ENCODE results near the gene GUCA2A.

The GUCA2A gene

DNA sequence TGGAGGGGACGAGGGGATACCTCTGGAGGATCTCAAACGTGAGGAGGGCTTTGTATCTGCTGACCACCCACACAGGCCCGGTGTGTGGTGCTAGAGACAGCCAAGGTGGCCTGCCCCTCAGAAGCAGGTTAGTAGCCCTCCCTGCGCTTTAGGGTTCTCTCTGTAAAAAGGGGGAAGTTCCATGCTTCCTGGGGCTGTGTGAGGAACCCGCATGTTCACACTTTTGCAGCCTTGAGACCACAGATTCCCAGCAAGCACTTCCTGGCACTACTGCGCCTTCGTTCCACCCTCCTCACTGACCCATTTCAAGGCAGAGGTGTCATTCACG lies 19.2 kb downstream of the GUCA2A start:
- H3K4me1 ChIP-seq (ENCODE audit: control insufficient read depth in 1 of 2, insufficient read depth in 1 of 2, low read depth in 1 of 2, low read length in 1 of 2), result no peaks in the 10 kb centered on the region
- no peaks in the 10 kb centered on the region for H3K9me3 ChIP-seq
- no peak overlapping the region for H3K27ac ChIP-seq
- TF ChIP-seq, protein P1, sequence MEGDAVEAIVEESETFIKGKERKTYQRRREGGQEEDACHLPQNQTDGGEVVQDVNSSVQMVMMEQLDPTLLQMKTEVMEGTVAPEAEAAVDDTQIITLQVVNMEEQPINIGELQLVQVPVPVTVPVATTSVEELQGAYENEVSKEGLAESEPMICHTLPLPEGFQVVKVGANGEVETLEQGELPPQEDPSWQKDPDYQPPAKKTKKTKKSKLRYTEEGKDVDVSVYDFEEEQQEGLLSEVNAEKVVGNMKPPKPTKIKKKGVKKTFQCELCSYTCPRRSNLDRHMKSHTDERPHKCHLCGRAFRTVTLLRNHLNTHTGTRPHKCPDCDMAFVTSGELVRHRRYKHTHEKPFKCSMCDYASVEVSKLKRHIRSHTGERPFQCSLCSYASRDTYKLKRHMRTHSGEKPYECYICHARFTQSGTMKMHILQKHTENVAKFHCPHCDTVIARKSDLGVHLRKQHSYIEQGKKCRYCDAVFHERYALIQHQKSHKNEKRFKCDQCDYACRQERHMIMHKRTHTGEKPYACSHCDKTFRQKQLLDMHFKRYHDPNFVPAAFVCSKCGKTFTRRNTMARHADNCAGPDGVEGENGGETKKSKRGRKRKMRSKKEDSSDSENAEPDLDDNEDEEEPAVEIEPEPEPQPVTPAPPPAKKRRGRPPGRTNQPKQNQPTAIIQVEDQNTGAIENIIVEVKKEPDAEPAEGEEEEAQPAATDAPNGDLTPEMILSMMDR (IDR thresholded peaks at IDR 0.05), result no peak
- H3K27me3 ChIP-seq, result peaks cover 33% of the 10 kb centered on the region
- H3K4me3 ChIP-seq (ENCODE audit: low read depth in 1 of 2, low read length in 1 of 2), result no peak overlapping the region
- no peaks in the 10 kb centered on the region for H3K36me3 ChIP-seq

- TF ChIP-seq, protein P1 (IDR thresholded peaks at IDR 0.05), result no peak
- Histone ChIP-seq H3K27me3 (peaks cover 33% of the 10 kb centered on the region), H3K27ac (no peak overlapping the region), H3K4me3 (ENCODE audit: low read depth in 1 of 2, low read length in 1 of 2) (no peak overlapping the region), H3K4me1 (ENCODE audit: control insufficient read depth in 1 of 2, insufficient read depth in 1 of 2, low read depth in 1 of 2, low read length in 1 of 2) (no peaks in the 10 kb centered on the region), H3K36me3 (no peaks in the 10 kb centered on the region), H3K9me3 (no peaks in the 10 kb centered on the region)
These were observed 19.7 kb downstream of the GUCA2A start for GRCh38 chr1:42144711-42145388.

GRCh38 chr1:42143896-42144710 lies 20.4 kb downstream of the GUCA2A start:
- Histone ChIP-seq H3K9me3 (no peaks in the 10 kb centered on the region), H3K36me3 (no peaks in the 10 kb centered on the region), H3K27me3 (peaks cover 33% of the 10 kb centered on the region), H3K4me3 (ENCODE audit: low read depth in 1 of 2, low read length in 1 of 2) (no peak overlapping the region), H3K27ac (no peak overlapping the region), H3K4me1 (ENCODE audit: control insufficient read depth in 1 of 2, insufficient read depth in 1 of 2, low read depth in 1 of 2, low read length in 1 of 2) (no peaks in the 10 kb centered on the region)
- TF ChIP-seq, protein P1 (IDR thresholded peaks at IDR 0.05), result no peak

DNA sequence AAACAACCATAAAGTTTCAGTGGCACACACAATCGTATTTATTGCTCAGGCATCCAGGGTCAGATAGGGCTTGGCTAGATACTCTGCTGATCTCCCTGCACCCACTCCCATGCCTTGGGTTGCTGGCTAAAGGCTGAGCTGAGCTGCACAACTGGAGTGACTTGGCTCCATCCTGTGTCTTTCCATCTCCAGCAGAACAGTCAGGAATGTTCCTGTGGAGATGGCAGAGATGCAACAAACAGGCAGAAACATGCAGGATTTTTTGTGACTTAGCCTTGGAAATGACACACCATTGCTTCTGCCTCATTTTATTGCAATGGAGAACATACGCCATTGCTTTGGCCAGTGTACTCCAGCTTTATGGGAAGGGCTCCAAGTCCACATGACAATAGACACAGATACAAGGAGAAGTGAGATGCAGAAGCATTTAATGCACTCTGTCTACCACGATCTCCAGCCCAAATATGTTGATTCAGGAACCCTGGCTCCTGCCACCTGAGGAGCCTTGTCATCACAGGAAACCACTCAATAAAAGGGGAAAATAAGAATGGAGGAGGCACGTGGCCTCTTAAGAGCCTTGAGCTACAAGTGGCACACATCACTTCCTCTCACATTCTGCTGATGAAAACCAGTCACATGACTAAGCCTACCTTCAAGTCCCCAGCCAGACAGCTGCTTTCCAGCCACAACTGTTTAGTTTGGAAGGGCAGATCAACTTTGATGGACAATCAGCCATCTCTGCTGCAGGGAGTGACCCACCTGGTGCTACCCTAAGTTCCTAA lies 21.5 kb downstream of the GUCA2A start:
- Histone ChIP-seq H3K27me3 (peaks cover 33% of the 10 kb centered on the region), H3K36me3 (no peaks in the 10 kb centered on the region), H3K9me3 (no peaks in the 10 kb centered on the region), H3K27ac (no peak overlapping the region), H3K4me3 (ENCODE audit: low read depth in 1 of 2, low read length in 1 of 2) (no peak overlapping the region), H3K4me1 (ENCODE audit: control insufficient read depth in 1 of 2, insufficient read depth in 1 of 2, low read depth in 1 of 2, low read length in 1 of 2) (no peaks in the 10 kb centered on the region)
- TF ChIP-seq, protein P1 (IDR thresholded peaks at IDR 0.05), result no peak

GRCh38 chr1:42141978-42142377 lies 22.6 kb downstream of the GUCA2A start:
- no peaks in the 10 kb centered on the region for H3K4me1 ChIP-seq (ENCODE audit: control insufficient read depth in 1 of 2, insufficient read depth in 1 of 2, low read depth in 1 of 2, low read length in 1 of 2)
- peaks cover 32% of the 10 kb centered on the region for H3K27me3 ChIP-seq

More at GRCh38 chr1:42141978-42142377, 22.6 kb downstream of the GUCA2A start:
- Histone ChIP-seq H3K9me3 (no peaks in the 10 kb centered on the region), H3K4me3 (ENCODE audit: low read depth in 1 of 2, low read length in 1 of 2) (no peak overlapping the region), H3K36me3 (no peaks in the 10 kb centered on the region), H3K27ac (no peak overlapping the region)
- TF ChIP-seq, protein P1 (IDR thresholded peaks at IDR 0.05), result no peak
